Mononuclear cell (primary cell): Measurements from ENCODE around the gene OR1K1. TPM values are rescaled to one million over a fixed set of nuclear protein-coding genes. Genes with fewer than 3 reads are reported as not detected.
"Not testable (repeated sequence)": the region's sequence is repeated elsewhere in the genome, so short reads cannot be mapped to it uniquely, and the experiment has no call there.

ENCODE experiments used
- H3K27me3 ChIP-seq: 2 replicates; pipeline ENCODE4 v1.6.0; 2011; ENCODE audit warnings: low read length, control low read depth; ENCODE audit not compliant: insufficient read depth
- H3K4me1 ChIP-seq: 2 replicates; pipeline ENCODE4 v1.5.1; 2011; ENCODE audit warnings: mild to moderate bottlenecking, low read length, control low read depth; ENCODE audit not compliant: insufficient read depth
- H3K4me3 ChIP-seq: 2 replicates; pipeline ENCODE4 v1.5.1; 2011; ENCODE audit warnings: mild to moderate bottlenecking, low read length, moderate library complexity
- H3K9me3 ChIP-seq: 2 replicates; pipeline ENCODE4 v1.5.1; 2011; ENCODE audit warnings: low read depth, mild to moderate bottlenecking, control low read depth, low read length
- total RNA-seq: library from RNA; depleted of rRNA; stranded (reverse); fragments of >200 nt; gene quantifications from one replicate; pipeline ENCODE4 v1.2.3, GENCODE V29; 2012

The OR1K1 gene
- total RNA-seq, 1 donor = not detected

- H3K4me1 ChIP-seq = peaks cover 28% of the 10 kb centered on the region
- H3K4me3 ChIP-seq = no peak overlapping the region
- H3K27me3 ChIP-seq = no peaks in the 10 kb centered on the region
- H3K9me3 ChIP-seq = no peaks in the 10 kb centered on the region
Measured at GRCh38 chr9:122822056-122822455, 22.1 kb downstream of the OR1K1 start.

DNA sequence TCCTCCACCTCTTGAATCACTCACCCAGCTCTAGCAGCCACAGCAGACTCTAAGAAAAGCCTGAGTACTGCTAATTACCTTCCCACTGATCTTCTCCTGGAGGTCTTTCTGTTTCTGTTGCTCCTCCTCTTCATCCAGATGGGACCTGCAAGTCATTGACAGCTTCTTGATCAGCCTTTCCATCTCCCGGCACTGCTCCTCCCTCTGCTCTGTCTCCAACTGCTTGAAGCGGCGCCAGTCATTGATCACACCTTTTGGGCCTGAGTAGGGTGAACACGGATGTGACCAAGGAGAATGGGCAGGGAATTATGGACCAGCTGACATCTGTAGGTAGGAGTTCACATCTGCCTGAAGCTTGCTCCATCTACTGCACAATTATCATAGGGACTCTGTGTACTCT is 23.0 kb downstream of the OR1K1 start:
- no peaks in the 10 kb centered on the region for H3K27me3 ChIP-seq
- no peak overlapping the region for H3K4me3 ChIP-seq
- no peaks in the 10 kb centered on the region for H3K9me3 ChIP-seq
- H3K4me1 ChIP-seq = peaks cover 37% of the 10 kb centered on the region

GRCh38 chr9:122827761-122828093 is 27.8 kb downstream of the OR1K1 start:
- no peaks in the 10 kb centered on the region for H3K27me3 ChIP-seq
- peaks cover 26% of the 10 kb centered on the region for H3K4me1 ChIP-seq
- H3K4me3 ChIP-seq = peak overlapping the region; percentile 99
- H3K9me3 ChIP-seq = no peaks in the 10 kb centered on the region

DNA sequence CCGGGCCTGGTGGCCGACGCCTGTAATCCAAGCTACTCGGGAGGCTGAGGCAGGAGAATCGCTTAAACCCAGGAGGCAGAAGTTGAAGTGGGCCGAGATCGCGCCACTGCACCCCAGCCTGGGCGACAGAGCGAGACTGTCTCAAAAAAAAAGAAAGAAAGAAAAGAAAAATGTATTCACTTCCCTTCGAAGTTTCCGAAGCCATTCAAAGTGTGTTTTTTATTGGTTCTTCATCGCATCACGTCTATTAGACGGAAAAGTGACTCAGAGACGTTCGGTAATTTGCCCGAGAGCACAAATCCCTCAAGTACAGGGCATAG is 29.0 kb downstream of the OR1K1 start:
- H3K9me3 ChIP-seq, H3K27me3 ChIP-seq: not testable (repeated sequence)
- peaks cover 26% of the 10 kb centered on the region for H3K4me1 ChIP-seq
- H3K4me3 ChIP-seq = peak overlapping the region; percentile 99

GRCh38 chr9:122832194-122832593 is 32.3 kb downstream of the OR1K1 start:
- Histone ChIP-seq H3K4me1 (peaks cover 19% of the 10 kb centered on the region), H3K9me3 (no peaks in the 10 kb centered on the region), H3K27me3 (no peaks in the 10 kb centered on the region), H3K4me3 (no peak overlapping the region)

- Histone ChIP-seq H3K9me3 (no peaks in the 10 kb centered on the region), H3K27me3 (no peaks in the 10 kb centered on the region), H3K4me1 (peaks cover 7% of the 10 kb centered on the region), H3K4me3 (no peak overlapping the region)
Measured at GRCh38 chr9:122835313-122835731, 35.4 kb downstream of the OR1K1 start.

DNA sequence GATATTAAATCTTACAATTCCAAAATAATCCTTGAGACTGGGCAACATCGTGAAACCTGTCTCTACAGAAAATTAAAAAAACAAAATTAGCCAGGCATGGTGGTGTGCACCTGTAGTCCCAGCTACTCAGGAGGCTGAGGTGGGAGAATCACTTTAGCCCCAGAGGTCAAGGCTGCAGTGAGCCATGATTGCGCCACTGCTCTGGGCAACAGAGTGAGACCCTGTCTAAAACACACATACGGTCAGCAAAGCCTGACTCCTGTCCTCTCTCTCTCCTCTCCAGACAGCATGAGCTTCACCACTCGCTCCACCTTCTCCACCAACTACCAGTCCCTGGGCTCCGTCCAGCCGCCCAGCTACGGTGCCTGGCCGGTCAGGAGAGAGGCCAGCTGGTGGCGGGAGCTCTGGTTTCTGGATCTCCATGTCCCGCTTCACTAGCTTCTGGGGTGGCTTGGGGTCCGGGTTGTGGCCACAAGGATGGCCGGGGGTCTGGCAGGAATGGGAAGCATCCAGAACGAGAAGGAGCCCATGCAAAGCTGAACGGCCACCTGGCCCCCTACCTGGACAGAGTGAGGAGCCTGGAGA is 37.4 kb downstream of the OR1K1 start:
- H3K4me1 ChIP-seq = peaks cover 7% of the 10 kb centered on the region
- no peaks in the 10 kb centered on the region for H3K27me3 ChIP-seq
- no peaks in the 10 kb centered on the region for H3K9me3 ChIP-seq
- no peak overlapping the region for H3K4me3 ChIP-seq

DNA sequence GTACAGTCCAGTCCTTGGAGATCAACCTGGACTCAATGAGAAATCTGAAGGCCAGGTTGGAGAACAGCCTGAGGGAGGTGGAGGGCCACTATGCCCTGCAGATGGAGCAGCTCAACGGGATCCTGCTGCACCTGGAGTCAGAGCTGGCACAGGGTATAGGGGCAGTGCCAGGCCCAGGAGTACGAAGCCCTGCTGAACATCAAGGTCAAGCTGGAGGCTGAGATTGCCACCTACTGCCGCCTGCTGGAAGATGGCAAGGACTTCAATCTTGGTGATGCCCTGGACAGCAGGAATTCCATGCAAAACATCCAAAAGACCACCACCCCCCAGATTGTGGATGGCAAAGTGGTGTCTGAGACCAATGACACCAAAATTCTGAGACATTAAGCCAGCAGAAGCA is 38.5 kb downstream of the OR1K1 start:
- not testable (repeated sequence) for H3K27me3 ChIP-seq, H3K4me3 ChIP-seq, H3K4me1 ChIP-seq, H3K9me3 ChIP-seq

GRCh38 chr9:122841501-122841900 is 41.6 kb downstream of the OR1K1 start:
- no peaks in the 10 kb centered on the region for H3K9me3 ChIP-seq
- no peaks in the 10 kb centered on the region for H3K4me1 ChIP-seq
- no peaks in the 10 kb centered on the region for H3K27me3 ChIP-seq
- no peak overlapping the region for H3K4me3 ChIP-seq

- no peaks in the 10 kb centered on the region for H3K4me1 ChIP-seq
- H3K27me3 ChIP-seq = no peaks in the 10 kb centered on the region
- H3K9me3 ChIP-seq = no peaks in the 10 kb centered on the region
- H3K4me3 ChIP-seq = no peak overlapping the region
Measured at GRCh38 chr9:122844137-122844536, 44.2 kb downstream of the OR1K1 start.

DNA sequence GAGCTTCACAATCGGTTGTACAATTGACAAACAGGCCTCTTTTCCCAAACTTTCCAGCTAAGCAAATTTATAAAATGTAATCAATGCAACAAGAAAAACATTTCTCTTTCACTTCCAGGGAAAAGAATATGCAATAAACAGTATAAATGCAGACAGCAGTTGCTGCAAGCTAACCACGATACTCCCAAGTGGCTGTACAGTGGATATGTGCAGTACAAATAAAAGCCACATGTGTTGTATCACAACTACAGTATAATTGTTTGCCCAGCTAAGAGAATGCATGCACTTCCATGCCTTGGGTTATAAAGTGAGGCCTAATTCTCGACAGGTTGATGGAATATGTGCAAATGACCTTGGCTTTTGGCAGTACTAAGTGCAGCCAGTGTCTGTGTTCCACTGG is 45.2 kb downstream of the OR1K1 start:
- Histone ChIP-seq H3K4me3 (no peak overlapping the region), H3K9me3 (no peaks in the 10 kb centered on the region)

GRCh38 chr9:122846371-122846940 is 46.5 kb downstream of the OR1K1 start:
- H3K4me3 ChIP-seq = no peak overlapping the region
- no peaks in the 10 kb centered on the region for H3K4me1 ChIP-seq
- H3K9me3 ChIP-seq = no peaks in the 10 kb centered on the region
- H3K27me3 ChIP-seq = no peaks in the 10 kb centered on the region

More for the DNA sequence above, 45.2 kb downstream of the OR1K1 start:
- no peaks in the 10 kb centered on the region for H3K4me1 ChIP-seq
- H3K27me3 ChIP-seq = no peaks in the 10 kb centered on the region

DNA sequence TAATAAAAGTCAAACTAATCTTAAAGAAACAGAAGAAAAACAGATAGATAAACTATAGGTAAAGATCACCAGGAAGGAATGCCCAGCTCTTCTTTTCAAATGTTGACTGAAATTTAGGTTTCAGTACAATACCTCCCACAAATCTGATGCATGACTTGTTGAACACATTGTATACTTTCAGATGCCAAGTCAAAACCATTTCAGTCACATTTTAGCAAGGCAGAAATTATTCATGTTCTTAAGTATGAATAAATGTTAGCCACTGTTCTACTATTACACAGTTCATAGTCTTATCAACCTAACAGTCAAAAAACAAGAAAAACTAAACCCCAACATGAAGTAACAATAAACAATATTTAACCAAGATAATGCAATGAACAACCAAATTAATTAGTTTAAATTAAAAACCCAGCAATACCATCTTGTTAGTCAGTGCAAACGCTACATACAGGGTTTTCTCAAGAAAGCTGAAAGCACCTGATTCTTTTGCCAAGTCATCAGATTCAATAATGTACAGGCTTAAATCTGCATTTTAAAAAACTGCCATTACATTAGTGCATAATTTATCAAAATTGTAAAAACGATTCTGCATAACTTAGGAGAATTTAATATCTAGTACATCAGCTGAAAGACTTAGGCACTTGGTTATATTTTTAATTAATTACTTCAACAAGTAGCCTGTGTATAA is 48.5 kb downstream of the OR1K1 start:
- Histone ChIP-seq H3K4me1 (no peaks in the 10 kb centered on the region), H3K9me3 (no peaks in the 10 kb centered on the region), H3K4me3 (no peak overlapping the region), H3K27me3 (no peaks in the 10 kb centered on the region)
